ENCODE results near the gene ARID5A. TPM values are rescaled to one million over a fixed set of nuclear protein-coding genes. Genes with fewer than 3 reads are reported as not detected.

Gene ARID5A
- total RNA-seq, 1 experiment from 2014 or later: 9.3 TPM

GRCh38 chr2:96531872-96532505, 4.6 kb upstream of the ARID5A start:
- peak overlapping the region; percentile 65 for H3K4me3 Mint-ChIP-seq (ENCODE audit: low read depth, unreplicated experiment)
- intact Hi-C loops (cut with micrococcal nuclease; ENCODE audit: unreplicated experiment): no loop called here
- peaks cover 11% of the 10 kb centered on the region for H3K36me3 Mint-ChIP-seq (ENCODE audit: insufficient read depth, unreplicated experiment)
- H3K9me3 Mint-ChIP-seq (ENCODE audit: low read depth, unreplicated experiment): no peaks in the 10 kb centered on the region
- CTCF ChIA-PET: interaction anchor here (0.6 to 1.2 kb wide), 4 partner anchors 23 to 539 kb away, joined by 3 to 5 read pairs (median 4); no protein-coding TSS in a partner anchor
- H3K4me1 Mint-ChIP-seq (ENCODE audit: low read depth, unreplicated experiment): peaks cover 5% of the 10 kb centered on the region
- peak overlapping the region; percentile 71 for H3K27ac Mint-ChIP-seq (ENCODE audit: unreplicated experiment)
- peak; percentile 89 for DNase-seq
- TF ChIP-seq, protein P1, sequence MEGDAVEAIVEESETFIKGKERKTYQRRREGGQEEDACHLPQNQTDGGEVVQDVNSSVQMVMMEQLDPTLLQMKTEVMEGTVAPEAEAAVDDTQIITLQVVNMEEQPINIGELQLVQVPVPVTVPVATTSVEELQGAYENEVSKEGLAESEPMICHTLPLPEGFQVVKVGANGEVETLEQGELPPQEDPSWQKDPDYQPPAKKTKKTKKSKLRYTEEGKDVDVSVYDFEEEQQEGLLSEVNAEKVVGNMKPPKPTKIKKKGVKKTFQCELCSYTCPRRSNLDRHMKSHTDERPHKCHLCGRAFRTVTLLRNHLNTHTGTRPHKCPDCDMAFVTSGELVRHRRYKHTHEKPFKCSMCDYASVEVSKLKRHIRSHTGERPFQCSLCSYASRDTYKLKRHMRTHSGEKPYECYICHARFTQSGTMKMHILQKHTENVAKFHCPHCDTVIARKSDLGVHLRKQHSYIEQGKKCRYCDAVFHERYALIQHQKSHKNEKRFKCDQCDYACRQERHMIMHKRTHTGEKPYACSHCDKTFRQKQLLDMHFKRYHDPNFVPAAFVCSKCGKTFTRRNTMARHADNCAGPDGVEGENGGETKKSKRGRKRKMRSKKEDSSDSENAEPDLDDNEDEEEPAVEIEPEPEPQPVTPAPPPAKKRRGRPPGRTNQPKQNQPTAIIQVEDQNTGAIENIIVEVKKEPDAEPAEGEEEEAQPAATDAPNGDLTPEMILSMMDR (IDR thresholded peaks at IDR 0.05; ENCODE audit: unreplicated experiment): no peak
- no TSS peak for BruUV-seq (replicated peaks)
- H3K27me3 Mint-ChIP-seq (ENCODE audit: unreplicated experiment): no peaks in the 10 kb centered on the region

- no peaks in the 10 kb centered on the region for H3K9me3 Mint-ChIP-seq (ENCODE audit: low read depth, unreplicated experiment)
- H3K27ac Mint-ChIP-seq (ENCODE audit: unreplicated experiment): no peak overlapping the region
- CTCF ChIA-PET: no interaction called here
- peaks cover 5% of the 10 kb centered on the region for H3K4me1 Mint-ChIP-seq (ENCODE audit: low read depth, unreplicated experiment)
- peak overlapping the region; percentile 65 for H3K4me3 Mint-ChIP-seq (ENCODE audit: low read depth, unreplicated experiment)
- TF ChIP-seq, protein P1 (IDR thresholded peaks at IDR 0.05; ENCODE audit: unreplicated experiment): no peak
- no peaks in the 10 kb centered on the region for H3K27me3 Mint-ChIP-seq (ENCODE audit: unreplicated experiment)
- intact Hi-C loops (cut with micrococcal nuclease; ENCODE audit: unreplicated experiment): no loop called here
- H3K36me3 Mint-ChIP-seq (ENCODE audit: insufficient read depth, unreplicated experiment): peaks cover 19% of the 10 kb centered on the region
- DNase-seq: no peak
- no TSS peak for BruUV-seq (replicated peaks)
Measured at GRCh38 chr2:96532641-96533291, 3.8 kb upstream of the ARID5A start.

DNA sequence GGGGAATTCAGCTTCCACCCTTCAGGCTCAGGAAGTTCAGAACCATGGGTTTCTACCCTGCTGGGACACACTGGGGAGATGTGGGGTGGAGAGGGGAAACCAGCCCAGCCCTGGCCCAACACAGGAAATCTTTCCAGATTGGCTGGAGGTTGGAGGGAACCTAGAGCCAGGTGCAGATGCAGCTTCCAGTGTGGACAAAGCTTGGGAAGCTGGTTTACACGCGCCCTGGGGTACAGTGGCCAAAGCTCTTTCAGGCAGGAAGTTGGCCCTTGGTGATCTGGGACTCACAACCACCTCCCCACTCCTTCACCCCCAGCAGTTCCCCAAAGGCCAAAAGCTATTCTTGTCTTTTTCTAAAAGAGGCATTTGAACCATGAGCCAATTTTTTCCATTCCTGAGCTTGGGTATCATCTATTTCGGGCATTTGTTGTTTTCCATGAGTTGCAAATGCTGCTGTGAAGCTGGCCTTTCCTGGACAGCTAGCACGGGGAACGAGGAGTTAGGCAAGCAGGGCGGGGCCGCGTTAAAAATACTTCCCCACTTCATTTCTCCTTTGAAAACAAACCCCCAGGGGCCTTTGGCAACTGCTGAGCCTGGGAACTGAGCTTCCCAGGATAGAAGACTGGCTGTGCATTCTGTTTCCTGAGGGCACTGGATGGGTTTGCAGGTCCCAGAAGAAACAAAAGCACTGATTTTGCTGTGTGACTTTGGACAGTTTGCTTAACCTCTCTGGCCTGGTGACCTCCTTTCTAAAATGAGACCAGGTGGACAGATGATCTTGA, 3.1 kb upstream of the ARID5A start:
- Mint-ChIP-seq H3K4me1 (ENCODE audit: low read depth, unreplicated experiment) (peaks cover 5% of the 10 kb centered on the region), H3K36me3 (ENCODE audit: insufficient read depth, unreplicated experiment) (peaks cover 26% of the 10 kb centered on the region), H3K27ac (ENCODE audit: unreplicated experiment) (no peak overlapping the region), H3K4me3 (ENCODE audit: low read depth, unreplicated experiment) (no peak overlapping the region), H3K27me3 (ENCODE audit: unreplicated experiment) (no peaks in the 10 kb centered on the region), H3K9me3 (ENCODE audit: low read depth, unreplicated experiment) (no peaks in the 10 kb centered on the region)
- DNase-seq: no peak
- intact Hi-C loops (cut with micrococcal nuclease; ENCODE audit: unreplicated experiment): no loop called here
- TF ChIP-seq, protein P1 (IDR thresholded peaks at IDR 0.05; ENCODE audit: unreplicated experiment): no peak
- CTCF ChIA-PET: interaction anchor here (0.7 kb wide), 1 partner anchor 124 kb away, joined by 3 read pairs; no protein-coding TSS in a partner anchor
- BruUV-seq (replicated peaks): no TSS peak

GRCh38 chr2:96534141-96534540, 2.4 kb upstream of the ARID5A start:
- no peaks in the 10 kb centered on the region for H3K9me3 Mint-ChIP-seq (ENCODE audit: low read depth, unreplicated experiment)
- no peak overlapping the region for H3K27ac Mint-ChIP-seq (ENCODE audit: unreplicated experiment)
- no peak overlapping the region for H3K4me3 Mint-ChIP-seq (ENCODE audit: low read depth, unreplicated experiment)
- peaks cover 5% of the 10 kb centered on the region for H3K4me1 Mint-ChIP-seq (ENCODE audit: low read depth, unreplicated experiment)
- CTCF ChIA-PET: interaction anchor here (0.7 kb wide), 1 partner anchor 125 kb away, joined by 3 read pairs; no protein-coding TSS in a partner anchor
- intact Hi-C loops (cut with micrococcal nuclease; ENCODE audit: unreplicated experiment): no loop called here
- BruUV-seq (replicated peaks): no TSS peak
- no peak for DNase-seq
- no peaks in the 10 kb centered on the region for H3K27me3 Mint-ChIP-seq (ENCODE audit: unreplicated experiment)
- peaks cover 28% of the 10 kb centered on the region for H3K36me3 Mint-ChIP-seq (ENCODE audit: insufficient read depth, unreplicated experiment)
- TF ChIP-seq, protein P1 (IDR thresholded peaks at IDR 0.05; ENCODE audit: unreplicated experiment): no peak

Measured in Calu3 (cell line).